WTC11 (cell line): Measurements from ENCODE around the gene PPFIBP2. TPM values are rescaled to one million over a fixed set of nuclear protein-coding genes. Genes with fewer than 3 reads are reported as not detected.

Experiments
- ATAC-seq: fragments of 200-7000 bp; cut with Tn5 transposase; 2 replicates; pipeline ENCODE4 v1.10.0; 2021; ENCODE audit warnings: mild to moderate bottlenecking, moderate library complexity
- CTCF ChIA-PET: fragments of 300-600 bp; sonication (Branson Sonifier 250); formaldehyde crosslinking; loops from one replicate; lab custom pipeline; 2021; ENCODE audit warnings: antibody characterized with exemption; lab: Charles Lee
- POLR2A ChIA-PET: fragments of 350-600 bp; sonication (Branson Sonifier 250); formaldehyde crosslinking; loops from one replicate; lab custom pipeline; 2021; ENCODE audit warnings: antibody characterized with exemption; lab: Charles Lee
- DNase-seq: peaks from one replicate; pipeline ENCODE4 v3.0.0; 2021; ENCODE audit warnings: low spot score
- H3K27ac Mint-ChIP-seq: 2 replicates; pipeline ENCODE4 v1.8.0; 2021; ENCODE audit warnings: mixed read lengths
- H3K27me3 Mint-ChIP-seq: 2 replicates; pipeline ENCODE4 v1.8.0; 2021; ENCODE audit warnings: low read depth, mild to moderate bottlenecking, moderate library complexity, mixed read lengths
- H3K36me3 Mint-ChIP-seq: 2 replicates; pipeline ENCODE4 v1.8.0; 2021; ENCODE audit warnings: mixed read lengths
- H3K4me1 Mint-ChIP-seq: 2 replicates; pipeline ENCODE4 v1.8.0; 2022; ENCODE audit warnings: mixed read lengths
- H3K4me3 Mint-ChIP-seq: 2 replicates; pipeline ENCODE4 v1.8.0; 2021; ENCODE audit warnings: mild to moderate bottlenecking, moderate library complexity, mixed read lengths
- H3K9me3 Mint-ChIP-seq: 2 replicates; pipeline ENCODE4 v1.8.0; 2021; ENCODE audit warnings: mixed read lengths
- GABPB1 ChIP-seq: sonication (generic); formaldehyde crosslinking; IDR thresholded peaks from 2 replicates; pipeline ENCODE4 v1.8.1; 2023; ENCODE audit warnings: mild to moderate bottlenecking, missing genetic modification reagents
- IRF2 ChIP-seq: sonication (generic); formaldehyde crosslinking; IDR thresholded peaks from 2 replicates; pipeline ENCODE4 v1.8.0; 2022; ENCODE audit warnings: low read depth, missing genetic modification reagents, borderline replicate concordance
- JUN ChIP-seq: sonication (generic); formaldehyde crosslinking; IDR thresholded peaks from 2 replicates; pipeline ENCODE4 v1.8.0; 2023; ENCODE audit warnings: mild to moderate bottlenecking, missing genetic modification reagents
- KAT7 ChIP-seq: sonication (generic); formaldehyde crosslinking; IDR thresholded peaks from 2 replicates; pipeline ENCODE4 v1.8.1; 2023; ENCODE audit warnings: missing genetic modification reagents, mild to moderate bottlenecking, borderline replicate concordance
- MAX ChIP-seq: sonication (generic); formaldehyde crosslinking; IDR thresholded peaks from 2 replicates; pipeline ENCODE4 v1.8.0; 2022; ENCODE audit warnings: mild to moderate bottlenecking, missing genetic modification reagents
- MXD4 ChIP-seq: fragments of 250-450 bp; sonication (Bioruptor Pico); IDR thresholded peaks from 2 replicates; pipeline ENCODE4 v1.8.0; 2021; ENCODE audit warnings: mild to moderate bottlenecking, moderate library complexity, borderline replicate concordance
- NFE2L1 ChIP-seq: sonication (generic); formaldehyde crosslinking; IDR thresholded peaks from 2 replicates; pipeline ENCODE4 v1.8.1; 2023; ENCODE audit warnings: missing genetic modification reagents
- NR2C2 ChIP-seq: sonication (generic); formaldehyde crosslinking; IDR thresholded peaks from 2 replicates; pipeline ENCODE4 v1.8.0; 2022; ENCODE audit warnings: mild to moderate bottlenecking, missing genetic modification reagents
- RELA ChIP-seq: sonication (generic); formaldehyde crosslinking; IDR thresholded peaks from 2 replicates; pipeline ENCODE4 v1.8.1; 2022; ENCODE audit warnings: missing genetic modification reagents, mild to moderate bottlenecking, borderline replicate concordance
- SP1 ChIP-seq: sonication (generic); formaldehyde crosslinking; conservative IDR thresholded peaks from 2 replicates; pipeline ENCODE4 v1.8.1; 2022; ENCODE audit warnings: missing genetic modification reagents
- USF1 ChIP-seq: sonication (generic); formaldehyde crosslinking; IDR thresholded peaks from 2 replicates; pipeline ENCODE4 v1.8.0; 2022; ENCODE audit warnings: mild to moderate bottlenecking, missing genetic modification reagents
- ZBTB21 ChIP-seq: sonication (generic); formaldehyde crosslinking; IDR thresholded peaks from 2 replicates; pipeline ENCODE4 v1.8.1; 2023; ENCODE audit warnings: mild to moderate bottlenecking, missing genetic modification reagents, borderline replicate concordance
- ZNF416 ChIP-seq: fragments of 250-450 bp; sonication (Bioruptor Pico); IDR thresholded peaks from 2 replicates; pipeline ENCODE4 v1.9.0; 2021; ENCODE audit warnings: mild to moderate bottlenecking, inconsistent platforms
- total RNA-seq: library from RNA; stranded (reverse); gene quantifications from 3 replicates; pipeline ENCODE4 v1.2.3, GENCODE V29; 2021
- TF ChIP-seq, protein P1 (sequence below): fragments of 250-450 bp; sonication (Bioruptor Pico); IDR thresholded peaks from 2 replicates; pipeline ENCODE4 v1.9.0; 2021; ENCODE audit warnings: moderate library complexity, mild to moderate bottlenecking, inconsistent platforms, borderline replicate concordance
- TF ChIP-seq, protein P2 (sequence below): fragments of 250-450 bp; sonication (Bioruptor Pico); IDR thresholded peaks from 2 replicates; pipeline ENCODE4 v1.9.0; 2021; ENCODE audit warnings: mild to moderate bottlenecking, borderline replicate concordance
- TF ChIP-seq, protein P3 (sequence below): sonication (generic); formaldehyde crosslinking; IDR thresholded peaks from 2 replicates; pipeline ENCODE4 v1.8.1; 2023; ENCODE audit warnings: mild to moderate bottlenecking, missing genetic modification reagents, borderline replicate concordance

The PPFIBP2 gene
- total RNA-seq, 1 experiment from 2014 or later = 21.4 TPM

DNA sequence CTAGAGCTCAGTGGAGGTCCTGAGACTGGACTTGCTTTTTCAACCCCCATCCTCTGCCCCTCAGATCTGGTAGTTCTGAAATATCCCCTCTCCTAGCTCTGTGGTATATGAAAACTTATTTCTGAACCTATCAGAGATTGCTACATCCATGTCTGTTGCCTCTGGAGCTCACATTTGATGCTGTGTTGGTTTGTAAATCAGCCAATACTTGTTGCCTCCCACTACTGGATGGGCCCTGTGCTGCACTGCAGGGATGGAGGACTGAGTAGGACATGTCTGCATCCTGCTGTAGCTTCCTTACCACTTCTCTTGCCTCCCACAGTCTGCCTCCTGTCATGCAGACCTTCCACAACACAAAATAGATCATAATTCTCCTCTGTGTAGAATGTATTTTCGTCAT, 23.3 kb upstream of the PPFIBP2 start:
- TF ChIP-seq KAT7 = no peak
- no peak for TF ChIP-seq NFE2L1 (CRISPR knock-in tag)
- no peak for TF ChIP-seq NR2C2 (CRISPR knock-in tag)
- TF ChIP-seq GABPB1 (CRISPR knock-in tag) = no peak
- TF ChIP-seq, protein P1, sequence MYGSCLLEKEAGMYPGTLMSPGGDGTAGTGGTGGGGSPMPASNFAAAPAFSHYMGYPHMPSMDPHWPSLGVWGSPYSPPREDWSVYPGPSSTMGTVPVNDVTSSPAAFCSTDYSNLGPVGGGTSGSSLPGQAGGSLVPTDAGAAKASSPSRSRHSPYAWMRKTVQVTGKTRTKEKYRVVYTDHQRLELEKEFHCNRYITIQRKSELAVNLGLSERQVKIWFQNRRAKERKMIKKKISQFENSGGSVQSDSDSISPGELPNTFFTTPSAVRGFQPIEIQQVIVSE = no peak
- TF ChIP-seq, protein P2, sequence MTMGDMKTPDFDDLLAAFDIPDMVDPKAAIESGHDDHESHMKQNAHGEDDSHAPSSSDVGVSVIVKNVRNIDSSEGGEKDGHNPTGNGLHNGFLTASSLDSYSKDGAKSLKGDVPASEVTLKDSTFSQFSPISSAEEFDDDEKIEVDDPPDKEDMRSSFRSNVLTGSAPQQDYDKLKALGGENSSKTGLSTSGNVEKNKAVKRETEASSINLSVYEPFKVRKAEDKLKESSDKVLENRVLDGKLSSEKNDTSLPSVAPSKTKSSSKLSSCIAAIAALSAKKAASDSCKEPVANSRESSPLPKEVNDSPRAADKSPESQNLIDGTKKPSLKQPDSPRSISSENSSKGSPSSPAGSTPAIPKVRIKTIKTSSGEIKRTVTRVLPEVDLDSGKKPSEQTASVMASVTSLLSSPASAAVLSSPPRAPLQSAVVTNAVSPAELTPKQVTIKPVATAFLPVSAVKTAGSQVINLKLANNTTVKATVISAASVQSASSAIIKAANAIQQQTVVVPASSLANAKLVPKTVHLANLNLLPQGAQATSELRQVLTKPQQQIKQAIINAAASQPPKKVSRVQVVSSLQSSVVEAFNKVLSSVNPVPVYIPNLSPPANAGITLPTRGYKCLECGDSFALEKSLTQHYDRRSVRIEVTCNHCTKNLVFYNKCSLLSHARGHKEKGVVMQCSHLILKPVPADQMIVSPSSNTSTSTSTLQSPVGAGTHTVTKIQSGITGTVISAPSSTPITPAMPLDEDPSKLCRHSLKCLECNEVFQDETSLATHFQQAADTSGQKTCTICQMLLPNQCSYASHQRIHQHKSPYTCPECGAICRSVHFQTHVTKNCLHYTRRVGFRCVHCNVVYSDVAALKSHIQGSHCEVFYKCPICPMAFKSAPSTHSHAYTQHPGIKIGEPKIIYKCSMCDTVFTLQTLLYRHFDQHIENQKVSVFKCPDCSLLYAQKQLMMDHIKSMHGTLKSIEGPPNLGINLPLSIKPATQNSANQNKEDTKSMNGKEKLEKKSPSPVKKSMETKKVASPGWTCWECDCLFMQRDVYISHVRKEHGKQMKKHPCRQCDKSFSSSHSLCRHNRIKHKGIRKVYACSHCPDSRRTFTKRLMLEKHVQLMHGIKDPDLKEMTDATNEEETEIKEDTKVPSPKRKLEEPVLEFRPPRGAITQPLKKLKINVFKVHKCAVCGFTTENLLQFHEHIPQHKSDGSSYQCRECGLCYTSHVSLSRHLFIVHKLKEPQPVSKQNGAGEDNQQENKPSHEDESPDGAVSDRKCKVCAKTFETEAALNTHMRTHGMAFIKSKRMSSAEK = no peak
- no peak for TF ChIP-seq SP1 (CRISPR knock-in tag)
- no peak for TF ChIP-seq USF1 (CRISPR knock-in tag)
- TF ChIP-seq MXD4 (CRISPR knock-in tag) = no peak
- TF ChIP-seq IRF2 = no peak
- no peak overlapping the region for H3K27ac Mint-ChIP-seq
- POLR2A ChIA-PET = no interaction called here
- CTCF ChIA-PET = interaction anchor here (1.0 to 1.5 kb wide), 3 partner anchors 22 to 175 kb away, joined by 4 read pairs; no protein-coding TSS in a partner anchor
- peaks cover 26% of the 10 kb centered on the region for H3K4me1 Mint-ChIP-seq
- no peak overlapping the region for H3K4me3 Mint-ChIP-seq
- 0 out of 2 replicates have a peak, but pooled peaks cover 4% of the 10 kb centered on the region for H3K9me3 Mint-ChIP-seq
- peak; percentile 34; the same call in 1 of the 2 replicates for ATAC-seq
- no peaks in the 10 kb centered on the region for H3K36me3 Mint-ChIP-seq
- no peaks in the 10 kb centered on the region for H3K27me3 Mint-ChIP-seq
- no peak for DNase-seq

- no peak for DNase-seq
- Mint-ChIP-seq H3K27ac (no peak overlapping the region), H3K4me1 (peaks cover 26% of the 10 kb centered on the region), H3K27me3 (no peaks in the 10 kb centered on the region), H3K4me3 (no peak overlapping the region), H3K9me3 (0 out of 2 replicates have a peak, but pooled peaks cover 4% of the 10 kb centered on the region), H3K36me3 (no peaks in the 10 kb centered on the region)
- POLR2A ChIA-PET = no interaction called here
- no peak for ATAC-seq
- CTCF ChIA-PET = no interaction called here
- TF ChIP-seq ZBTB21 (CRISPR knock-in tag) = no peak
- TF ChIP-seq JUN (CRISPR knock-in tag) = no peak
- no peak for TF ChIP-seq ZNF416 (CRISPR knock-in tag)
- no peak for TF ChIP-seq MAX
- no peak for TF ChIP-seq NR2C2 (CRISPR knock-in tag)
- TF ChIP-seq, protein P3, sequence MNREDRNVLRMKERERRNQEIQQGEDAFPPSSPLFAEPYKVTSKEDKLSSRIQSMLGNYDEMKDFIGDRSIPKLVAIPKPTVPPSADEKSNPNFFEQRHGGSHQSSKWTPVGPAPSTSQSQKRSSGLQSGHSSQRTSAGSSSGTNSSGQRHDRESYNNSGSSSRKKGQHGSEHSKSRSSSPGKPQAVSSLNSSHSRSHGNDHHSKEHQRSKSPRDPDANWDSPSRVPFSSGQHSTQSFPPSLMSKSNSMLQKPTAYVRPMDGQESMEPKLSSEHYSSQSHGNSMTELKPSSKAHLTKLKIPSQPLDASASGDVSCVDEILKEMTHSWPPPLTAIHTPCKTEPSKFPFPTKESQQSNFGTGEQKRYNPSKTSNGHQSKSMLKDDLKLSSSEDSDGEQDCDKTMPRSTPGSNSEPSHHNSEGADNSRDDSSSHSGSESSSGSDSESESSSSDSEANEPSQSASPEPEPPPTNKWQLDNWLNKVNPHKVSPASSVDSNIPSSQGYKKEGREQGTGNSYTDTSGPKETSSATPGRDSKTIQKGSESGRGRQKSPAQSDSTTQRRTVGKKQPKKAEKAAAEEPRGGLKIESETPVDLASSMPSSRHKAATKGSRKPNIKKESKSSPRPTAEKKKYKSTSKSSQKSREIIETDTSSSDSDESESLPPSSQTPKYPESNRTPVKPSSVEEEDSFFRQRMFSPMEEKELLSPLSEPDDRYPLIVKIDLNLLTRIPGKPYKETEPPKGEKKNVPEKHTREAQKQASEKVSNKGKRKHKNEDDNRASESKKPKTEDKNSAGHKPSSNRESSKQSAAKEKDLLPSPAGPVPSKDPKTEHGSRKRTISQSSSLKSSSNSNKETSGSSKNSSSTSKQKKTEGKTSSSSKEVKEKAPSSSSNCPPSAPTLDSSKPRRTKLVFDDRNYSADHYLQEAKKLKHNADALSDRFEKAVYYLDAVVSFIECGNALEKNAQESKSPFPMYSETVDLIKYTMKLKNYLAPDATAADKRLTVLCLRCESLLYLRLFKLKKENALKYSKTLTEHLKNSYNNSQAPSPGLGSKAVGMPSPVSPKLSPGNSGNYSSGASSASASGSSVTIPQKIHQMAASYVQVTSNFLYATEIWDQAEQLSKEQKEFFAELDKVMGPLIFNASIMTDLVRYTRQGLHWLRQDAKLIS (CRISPR knock-in tag) = no peak
- no peak for TF ChIP-seq RELA
Observed at GRCh38 chr11:7492253-7492652, 21.5 kb upstream of the PPFIBP2 start.
